OCI-LY7 (cell line): ENCODE measurements around the gene RFT1. TPM values are rescaled to one million over a fixed set of nuclear protein-coding genes. Genes with fewer than 3 reads are reported as not detected.

Experiments used
- BruUV-seq: library from RNA; stranded (reverse); fragments of 400-500 nt; replicated peaks from 2 replicates; lab custom pipeline; 2021; lab: Mats Ljungman, UMichigan
- CTCF ChIA-PET: fragments of 300-600 bp; sonication (Branson Sonifier 250); formaldehyde crosslinking; loops from one replicate; lab custom pipeline; 2022; ENCODE audit warnings: antibody characterized with exemption; ENCODE audit not compliant: unreplicated experiment; lab: Charles Lee
- POLR2A ChIA-PET: fragments of 300-600 bp; sonication (Branson Sonifier 250); formaldehyde crosslinking; loops from one replicate; lab custom pipeline; 2022; ENCODE audit warnings: antibody characterized with exemption; lab: Charles Lee
- DNase-seq: peaks from one replicate; pipeline ENCODE4 v3.0.0-alpha.2; 2015; ENCODE audit warnings: low spot score
- H2AFZ ChIP-seq: fragments of 200-600 bp; sonication (generic), shearing (Covaris generic); 2 replicates; pipeline ENCODE4 v1.6.1; 2014; ENCODE audit warnings: mild to moderate bottlenecking, antibody characterized with exemption, low read length, moderate library complexity
- H3K27ac ChIP-seq: fragments of 200-600 bp; sonication (generic); 2 replicates; pipeline ENCODE4 v1.5.1; 2014; ENCODE audit warnings: mixed run types, low read depth, mild to moderate bottlenecking, moderate library complexity, low read length, inconsistent platforms; ENCODE audit not compliant: poor library complexity, severe bottlenecking
- H3K36me3 ChIP-seq: fragments of 200-600 bp; sonication (generic); 2 replicates; pipeline ENCODE4 v1.6.1; 2014; ENCODE audit warnings: mild to moderate bottlenecking, antibody characterized with exemption, low read length, moderate library complexity, mixed read lengths; ENCODE audit not compliant: insufficient read depth
- H3K4me1 ChIP-seq: fragments of 200-600 bp; sonication (generic); 2 replicates; pipeline ENCODE4 v1.5.1; 2014; ENCODE audit warnings: mild to moderate bottlenecking, low read length; ENCODE audit not compliant: insufficient read depth, poor library complexity, severe bottlenecking
- H3K4me2 ChIP-seq: fragments of 200-600 bp; sonication (generic); 2 replicates; pipeline ENCODE4 v1.6.1; 2014; ENCODE audit warnings: mild to moderate bottlenecking, low read length
- H3K4me3 ChIP-seq: fragments of 200-600 bp; sonication (generic); 2 replicates; pipeline ENCODE4 v1.5.1; 2014; ENCODE audit warnings: mild to moderate bottlenecking, low read depth, low read length; ENCODE audit not compliant: poor library complexity, severe bottlenecking
- H3K79me2 ChIP-seq: fragments of 200-600 bp; sonication (generic); 2 replicates; pipeline ENCODE4 v1.6.1; 2016; ENCODE audit warnings: low read depth, mild to moderate bottlenecking, low read length, moderate library complexity, mixed read lengths; ENCODE audit not compliant: insufficient read depth
- H3K9me2 ChIP-seq: fragments of 200-600 bp; sonication (generic); 2 replicates; pipeline ENCODE4 v1.6.1; 2016; ENCODE audit warnings: mild to moderate bottlenecking, low read length, mixed read lengths; ENCODE audit not compliant: insufficient read depth
- H3K9me3 ChIP-seq: fragments of 200-600 bp; sonication (generic); 2 replicates; pipeline ENCODE4 v1.6.1; 2014; ENCODE audit warnings: mild to moderate bottlenecking, mixed run types, low read length, mixed read lengths
- H4K20me1 ChIP-seq: fragments of 200-600 bp; sonication (generic); 2 replicates; pipeline ENCODE4 v1.6.1; 2014; ENCODE audit warnings: mild to moderate bottlenecking, antibody characterized with exemption, low read length, moderate library complexity, mixed read lengths; ENCODE audit not compliant: insufficient read depth
- CTCF ChIP-seq: fragments of 200-600 bp; sonication (generic); conservative IDR thresholded peaks from 2 replicates; pipeline ENCODE4 v1.5.1; 2014; ENCODE audit warnings: mild to moderate bottlenecking, antibody characterized with exemption, low read length, moderate library complexity, mixed read lengths
- EZH2phosphoT487 ChIP-seq: fragments of 200-600 bp; sonication (generic); IDR thresholded peaks from 2 replicates; pipeline ENCODE4 v1.6.1; 2018; ENCODE audit warnings: low read depth, borderline replicate concordance, mild to moderate bottlenecking, mixed run types, antibody characterized with exemption, low read length, moderate library complexity, mixed read lengths
- intact Hi-C: fragments of 100-400 bp; cut with micrococcal nuclease; formaldehyde crosslinking; loops from one replicate; pipeline ENCODE4 v1.10.0; 2022; ENCODE audit not compliant: unreplicated experiment
- total RNA-seq, 2 experiments: library from RNA; depleted of rRNA in 1 of 2; stranded (reverse); fragments of >200 nt in 1 of 2; shearing (Covaris generic) in 1 of 2; gene quantifications; 2 replicates each; pipeline ENCODE4 v1.2.3, GENCODE V29; 2014 to 2022

RFT1 gene
- total RNA-seq, 2 experiments from 2014 or later: 9.9 to 34.7 TPM

- POLR2A ChIA-PET: interaction anchor here (0.6 to 3.2 kb wide), 10 partner anchors 9 to 33 kb away, joined by 3 to 15 read pairs (median 6); partner anchors contain the start of gene PRKCD
- Histone ChIP-seq H3K4me1 (peaks cover 100% of the 10 kb centered on the region), H3K4me3 (peak overlapping the region; percentile 53), H3K9me2 (no peaks in the 10 kb centered on the region), H4K20me1 (no peaks in the 10 kb centered on the region), H3K4me2 (peak overlapping the region; percentile 91), H2AFZ (no peak overlapping the region), H3K9me3 (no peaks in the 10 kb centered on the region), H3K79me2 (peaks cover 95% of the 10 kb centered on the region), H3K36me3 (peaks cover 66% of the 10 kb centered on the region), H3K27ac (peak overlapping the region; percentile 94)
- intact Hi-C loops: no loop called here
- DNase-seq: peak; percentile 67
- no peak for TF ChIP-seq EZH2phosphoT487
- CTCF ChIA-PET: interaction anchor here (1.0 to 1.8 kb wide), 4 partner anchors 9 to 23 kb away, joined by 3 to 9 read pairs (median 6); partner anchors contain the start of gene PRKCD
- BruUV-seq: no TSS peak
These were observed 40.3 kb upstream of the RFT1 start for GRCh38 chr3:53170325-53171063.

- CTCF ChIA-PET: interaction anchor here (1.0 to 1.8 kb wide), 4 partner anchors 9 to 23 kb away, joined by 3 to 9 read pairs (median 6); partner anchors contain the start of gene PRKCD
- DNase-seq: no peak
- Histone ChIP-seq H3K79me2 (peaks cover 95% of the 10 kb centered on the region), H3K4me1 (peaks cover 100% of the 10 kb centered on the region), H3K9me2 (no peaks in the 10 kb centered on the region), H3K9me3 (no peaks in the 10 kb centered on the region), H3K36me3 (peaks cover 66% of the 10 kb centered on the region), H4K20me1 (no peaks in the 10 kb centered on the region), H3K4me3 (peak overlapping the region; percentile 53), H3K27ac (peak overlapping the region; percentile 94), H3K4me2 (peak overlapping the region; percentile 91), H2AFZ (no peak overlapping the region)
- no TSS peak for BruUV-seq
- POLR2A ChIA-PET: interaction anchor here (0.6 to 3.2 kb wide), 12 partner anchors 9 to 176 kb away, joined by 3 to 15 read pairs (median 4); partner anchors contain the start of gene PRKCD
- TF ChIP-seq CTCF: no peak
- no peak for TF ChIP-seq EZH2phosphoT487
- intact Hi-C loops: loop anchor here (2.0 kb wide), 1 partner anchor 35 kb away; no protein-coding TSS in a partner anchor
These were observed 39.6 kb upstream of the RFT1 start for GRCh38 chr3:53169832-53170324.

- ChIA-PET POLR2A (interaction anchor here (0.7 to 3.2 kb wide), 12 partner anchors 8 to 177 kb away, joined by 3 to 15 read pairs (median 4); partner anchors contain the start of gene PRKCD), CTCF (interaction anchor here (0.9 to 2.3 kb wide), 6 partner anchors 9 to 27 kb away, joined by 3 to 11 read pairs (median 6); partner anchors contain the start of gene PRKCD)
- TF ChIP-seq EZH2phosphoT487: no peak
- peak; percentile 43 for TF ChIP-seq CTCF
- Histone ChIP-seq H3K79me2 (peaks cover 95% of the 10 kb centered on the region), H4K20me1 (no peaks in the 10 kb centered on the region), H3K27ac (peak overlapping the region; percentile 94), H3K4me2 (peak overlapping the region; percentile 91), H3K9me2 (no peaks in the 10 kb centered on the region), H3K9me3 (no peaks in the 10 kb centered on the region), H3K4me3 (peak overlapping the region; percentile 53), H3K4me1 (peaks cover 100% of the 10 kb centered on the region), H2AFZ (no peak overlapping the region), H3K36me3 (peaks cover 66% of the 10 kb centered on the region)
- BruUV-seq: no TSS peak
- DNase-seq: peak; percentile 53
- intact Hi-C loops: loop anchor here (2.0 kb wide), 1 partner anchor 34 kb away; no protein-coding TSS in a partner anchor
These were observed 39.0 kb upstream of the RFT1 start for GRCh38 chr3:53169045-53169831.
